Measurements from ENCODE around the gene SETD7.

The SETD7 gene

DNA sequence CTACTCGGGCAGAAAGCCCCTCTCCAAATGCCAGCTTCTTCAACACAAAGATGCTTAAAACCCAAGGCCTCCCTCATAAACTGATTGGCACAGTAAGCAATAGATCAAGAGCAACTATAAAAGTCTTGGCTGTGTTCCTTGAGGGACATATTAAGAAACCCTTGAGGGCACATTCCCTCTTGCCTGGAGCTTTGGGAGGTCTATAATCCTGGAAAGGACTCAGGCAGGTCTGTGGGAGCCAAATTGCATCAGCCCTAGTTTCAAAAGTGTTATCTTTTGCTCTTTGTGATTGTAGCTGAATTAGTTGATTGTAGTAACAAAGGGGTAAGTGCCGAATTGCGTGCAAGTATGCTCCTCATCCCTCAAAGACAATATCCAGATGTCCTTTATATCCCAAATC lies 18.6 kb upstream of the SETD7 start:
- no peak for DNase-seq
- no peak for ATAC-seq

GRCh38 chr4:139568206-139568955 lies 12.4 kb upstream of the SETD7 start:
- ATAC-seq: no peak
- no peak for DNase-seq

GRCh38 chr4:139567159-139567870 lies 11.3 kb upstream of the SETD7 start:
- no peak for DNase-seq
- ATAC-seq: no peak

GRCh38 chr4:139564502-139564901 lies 8.5 kb upstream of the SETD7 start:
- no peak for ATAC-seq
- no peak for DNase-seq

- no peak for ATAC-seq
- no peak for DNase-seq
Measured at GRCh38 chr4:139563515-139563914, 7.5 kb upstream of the SETD7 start.

DNA sequence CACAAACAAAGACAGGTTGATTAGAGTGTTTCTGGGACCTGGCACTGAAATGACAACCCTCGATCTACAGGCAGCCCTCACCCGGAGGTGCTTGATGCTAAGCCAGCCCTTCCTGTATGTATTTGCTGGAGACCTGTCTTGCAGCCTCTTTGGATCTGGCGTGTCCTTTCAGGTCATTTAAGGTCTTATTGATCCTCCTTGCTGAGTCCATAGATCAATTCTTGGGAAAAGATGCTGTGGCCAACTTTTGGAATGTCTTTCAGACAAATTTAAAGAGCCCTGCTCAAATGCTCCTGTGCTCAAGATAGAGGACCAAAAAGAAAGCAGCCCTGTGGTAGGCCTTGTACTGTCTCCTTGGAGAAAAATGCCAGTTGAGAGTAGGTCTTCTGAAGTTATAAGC lies 6.8 kb upstream of the SETD7 start:
- ATAC-seq (no peak), DNase-seq (no peak)

GRCh38 chr4:139562067-139562684 lies 6.2 kb upstream of the SETD7 start:
- DNase-seq: no peak
- no peak for ATAC-seq

- no peak for DNase-seq
Measured at GRCh38 chr4:139560406-139561104, 4.5 kb upstream of the SETD7 start.

GRCh38 chr4:139559687-139560086 lies 3.7 kb upstream of the SETD7 start:
- no peak for DNase-seq

More at GRCh38 chr4:139560406-139561104, 4.5 kb upstream of the SETD7 start:
- ATAC-seq: no peak

DNA sequence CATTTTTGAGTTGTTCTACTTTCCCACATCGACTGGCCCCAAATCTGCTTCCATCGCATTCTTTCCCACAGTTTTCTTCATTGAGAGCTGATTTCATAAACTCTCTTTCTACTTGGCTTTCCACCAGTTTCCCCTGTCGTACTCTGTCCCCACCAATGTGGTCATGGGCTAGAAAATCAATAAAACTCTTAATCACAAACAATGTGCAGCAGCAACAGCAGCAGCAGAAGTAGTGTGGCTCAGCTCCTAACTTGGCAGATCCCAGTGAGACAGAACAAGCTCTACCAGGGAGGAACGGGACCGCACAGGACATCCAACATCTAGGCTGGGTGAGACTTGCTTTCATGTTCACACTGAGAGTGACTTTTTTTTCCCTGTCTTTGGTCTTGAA lies 3.1 kb upstream of the SETD7 start:
- DNase-seq: no peak
- ATAC-seq: no peak

More at GRCh38 chr4:139559687-139560086, 3.7 kb upstream of the SETD7 start:
- no peak for ATAC-seq

DNA sequence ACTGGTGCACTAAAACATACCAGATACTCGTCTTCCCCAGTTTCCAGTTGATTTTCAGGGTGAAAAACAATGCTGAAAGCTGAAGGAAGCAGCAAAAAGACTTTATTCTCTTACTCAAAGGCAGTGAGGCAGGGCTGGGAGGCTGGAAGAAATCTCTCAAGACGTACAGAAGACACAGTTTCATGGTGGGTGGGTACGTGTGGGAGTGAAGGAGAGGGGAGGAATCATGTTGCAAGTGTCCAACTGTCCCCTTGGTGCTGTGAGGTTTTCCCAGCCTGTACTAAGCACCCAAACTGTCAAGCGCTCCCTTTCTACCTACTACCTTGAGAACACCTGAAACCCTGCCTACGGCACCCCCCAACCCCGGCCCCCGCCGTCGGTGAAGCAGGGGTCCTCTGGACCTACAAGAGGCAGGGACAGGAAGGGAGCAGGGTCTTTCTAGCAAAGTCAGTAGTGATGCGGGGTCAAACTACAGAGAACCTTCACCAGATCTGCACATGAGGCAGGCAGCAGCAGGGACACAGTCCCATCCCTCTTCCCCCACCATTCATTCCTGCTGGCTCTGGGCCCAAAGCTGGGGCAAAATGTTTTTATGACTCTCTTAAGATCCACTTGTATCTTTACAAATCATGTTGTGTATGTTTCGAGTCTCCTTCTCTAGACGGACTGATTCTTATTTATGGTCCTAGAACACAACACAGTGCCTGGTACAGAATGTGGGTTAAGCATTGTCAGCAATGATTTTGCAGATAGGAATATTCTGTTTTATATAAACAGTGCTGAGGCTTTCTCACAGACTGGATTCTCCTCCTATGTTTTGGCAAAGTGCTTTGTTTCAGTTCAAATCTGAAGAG lies 2.4 kb upstream of the SETD7 start:
- DNase-seq (no peak), ATAC-seq (no peak)

GRCh38 chr4:139557556-139558110 lies 1.6 kb upstream of the SETD7 start:
- DNase-seq (peak; percentile 9), ATAC-seq (no peak)

DNA sequence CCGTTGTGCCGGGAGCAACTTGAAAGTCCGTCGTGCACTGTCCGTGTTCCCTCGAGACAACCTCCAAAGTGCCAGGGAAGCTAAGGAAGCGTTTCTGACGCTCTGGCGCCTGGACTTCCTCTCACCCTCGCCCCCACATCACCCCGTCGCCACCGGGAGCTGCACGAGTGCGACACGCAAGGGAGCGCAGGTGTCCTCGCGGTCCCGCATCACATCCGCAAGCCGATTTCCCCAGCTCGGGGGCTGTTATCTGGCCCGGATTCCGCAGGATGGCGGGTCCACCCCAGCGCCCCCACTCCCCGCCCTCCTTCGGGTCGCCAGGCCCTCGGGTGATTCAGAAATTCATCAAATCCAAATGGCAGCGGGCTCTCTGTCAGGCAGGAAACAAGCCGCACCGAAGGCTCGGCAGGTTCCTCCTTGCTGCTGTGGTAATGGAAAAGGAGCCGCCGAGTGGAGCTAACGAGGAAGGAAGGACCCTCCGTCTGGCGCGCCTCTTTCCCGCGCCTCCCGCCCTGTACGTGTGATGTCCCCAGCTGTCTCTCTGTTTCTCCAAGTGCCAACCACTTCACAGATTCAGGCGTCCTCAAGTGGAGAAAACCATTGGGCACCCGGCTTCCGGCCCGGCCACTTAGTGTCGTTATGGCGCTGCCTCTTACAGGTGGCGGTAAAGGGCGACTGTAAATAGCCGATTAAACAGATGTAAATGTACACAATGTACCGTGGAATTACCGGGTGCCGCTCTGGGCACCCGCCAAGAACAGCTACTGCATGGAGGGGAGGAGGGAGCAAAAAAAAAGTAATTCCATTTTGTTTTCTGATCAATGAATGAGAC lies 921 bp upstream of the SETD7 start:
- DNase-seq: peak; percentile 63
- peak; percentile 6 for ATAC-seq

- ATAC-seq (peak; percentile 11), DNase-seq (no peak)
Measured at GRCh38 chr4:139555705-139556070, 331 bp downstream of the SETD7 start.

GRCh38 chr4:139554893-139555704 lies 920 bp downstream of the SETD7 start:
- ATAC-seq: peak; percentile 68
- peak; percentile 80 for DNase-seq

GRCh38 chr4:139554642-139554892 lies 1.5 kb downstream of the SETD7 start:
- DNase-seq: no peak
- no peak for ATAC-seq

- DNase-seq (no peak), ATAC-seq (no peak)
Measured at GRCh38 chr4:139553751-139554641, 2.0 kb downstream of the SETD7 start.

- ATAC-seq (no peak), DNase-seq (no peak)
Measured at GRCh38 chr4:139552517-139553307, 3.3 kb downstream of the SETD7 start.

Measured in stimulated activated naive CD8-positive, alpha-beta T cell treated with anti-CD3 and anti-CD28 coated beads, Interleukin-15, Interleukin-2, amounts not matched to agents 100 U/mL and 50 U/mL, for 24 hours (primary cell).